HG03521 (cell line): ENCODE results near the gene TDG.

Experiments used
- ATAC-seq: cut with Tn5 transposase; IDR thresholded peaks from one replicate; pipeline ENCODE4 v1.9.1; 2021; ENCODE audit warnings: mild to moderate bottlenecking, moderate library complexity; ENCODE audit not compliant: unreplicated experiment

TDG gene

GRCh38 chr12:103965590-103966504, at the start of gene TDG:
TDG (plus strand) TSS chr12:103965872; CDS start chr12:103966038, 166 bp downstream.
- peak; percentile 91 for ATAC-seq

- ATAC-seq = no peak
Measured at GRCh38 chr12:103917873-103918272, 47.8 kb upstream of the TDG start.

- peak; percentile 31 for ATAC-seq
Measured at GRCh38 chr12:103924761-103925641, 40.7 kb upstream of the TDG start.

GRCh38 chr12:103928682-103929045, 37.0 kb upstream of the TDG start:
- ATAC-seq = no peak

- peak; percentile 18 for ATAC-seq
Measured at GRCh38 chr12:103929046-103929783, 36.5 kb upstream of the TDG start.

- ATAC-seq = no peak
Measured at GRCh38 chr12:103929784-103930033, 36.0 kb upstream of the TDG start.

GRCh38 chr12:103930034-103930786, 35.5 kb upstream of the TDG start, which contains the start of gene HSP90B1:
HSP90B1 (plus strand) TSS chr12:103930410; CDS start chr12:103930516, 106 bp downstream.
- ATAC-seq = peak; percentile 64

- no peak for ATAC-seq
Measured at GRCh38 chr12:103930787-103931735, 34.6 kb upstream of the TDG start.

GRCh38 chr12:103933237-103933636, 32.4 kb upstream of the TDG start:
- ATAC-seq = no peak

- no peak for ATAC-seq
Measured at GRCh38 chr12:103936679-103937078, 29.0 kb upstream of the TDG start.

GRCh38 chr12:103944964-103945363, 20.7 kb upstream of the TDG start:
- ATAC-seq = no peak

GRCh38 chr12:103947871-103948555, 17.7 kb upstream of the TDG start:
- ATAC-seq = no peak

GRCh38 chr12:103948746-103949406, 16.8 kb upstream of the TDG start:
- no peak for ATAC-seq

GRCh38 chr12:103952497-103952896, 13.2 kb upstream of the TDG start:
- no peak for ATAC-seq

- no peak for ATAC-seq
Measured at GRCh38 chr12:103955811-103956508, 9.7 kb upstream of the TDG start.

- peak; percentile 23 for ATAC-seq
Measured at GRCh38 chr12:103956509-103957027, 9.1 kb upstream of the TDG start.

- ATAC-seq = no peak
Measured at GRCh38 chr12:103957865-103958388, 7.7 kb upstream of the TDG start.
